Muscle of leg (tissue), 11 donors: ENCODE results near the gene HID1. TPM values are rescaled to one million over a fixed set of nuclear protein-coding genes. Genes with fewer than 3 reads are reported as not detected.
A peak's percentile ranks its signal among the peaks of the same experiment; 100 is the strongest.

Experiments
- DNase-seq: peaks from one replicate; pipeline ENCODE4 v3.0.0; 2013
- H3K27ac ChIP-seq: one replicate; pipeline ENCODE4 v1.5.1; 2013; ENCODE audit warnings: mild to moderate bottlenecking, low read length, control low read depth
- H3K27me3 ChIP-seq: one replicate; pipeline ENCODE4 v1.6.1; 2013; ENCODE audit warnings: low read length; ENCODE audit not compliant: control insufficient read depth, insufficient read depth
- H3K36me3 ChIP-seq: one replicate; pipeline ENCODE4 v1.6.1; 2013; ENCODE audit warnings: low read length; ENCODE audit not compliant: control insufficient read depth, insufficient read depth
- H3K4me1 ChIP-seq: one replicate; pipeline ENCODE4 v1.6.1; 2013; ENCODE audit warnings: low read length; ENCODE audit not compliant: control insufficient read depth, insufficient read depth
- H3K4me3 ChIP-seq: one replicate; pipeline ENCODE4 v1.5.1; 2013; ENCODE audit warnings: low read length, control low read depth
- H3K9me3 ChIP-seq: replicated peaks from 2 replicates; pipeline ENCODE4 v1.6.1; 2013; ENCODE audit warnings: low read depth, low read length; ENCODE audit not compliant: control insufficient read depth
- WGBS: methylation state at CpG from one replicate; pipeline ENCODE4 v1.1.5; 2013; ENCODE audit warnings: missing lambda C conversion rate; ENCODE audit not compliant: insufficient coverage; 5-methylcytosine and 5-hydroxymethylcytosine counted together
- polyA plus RNA-seq, 8 donors: library from polyadenylated mRNA; unstranded; fragments of 120-200 nt; gene quantifications; one replicate each; pipeline versions ENCODE4 v1.2.1 to v1.2.3, GENCODE V29; 2013; ENCODE audit warnings: inconsistent platforms in 1 of 8, low replicate concordance in 1 of 8; ENCODE audit not compliant: insufficient read length in 8 of 8, insufficient read depth in 1 of 8
- total RNA-seq: library from RNA; stranded (reverse); fragments of 120-200 nt; gene quantifications from one replicate; pipeline ENCODE4 v1.2.4, GENCODE V29; 2013

Gene HID1
- total and polyA plus RNA-seq, 9 donors: 2.7 to 12.6 (median 6.8) TPM

DNA sequence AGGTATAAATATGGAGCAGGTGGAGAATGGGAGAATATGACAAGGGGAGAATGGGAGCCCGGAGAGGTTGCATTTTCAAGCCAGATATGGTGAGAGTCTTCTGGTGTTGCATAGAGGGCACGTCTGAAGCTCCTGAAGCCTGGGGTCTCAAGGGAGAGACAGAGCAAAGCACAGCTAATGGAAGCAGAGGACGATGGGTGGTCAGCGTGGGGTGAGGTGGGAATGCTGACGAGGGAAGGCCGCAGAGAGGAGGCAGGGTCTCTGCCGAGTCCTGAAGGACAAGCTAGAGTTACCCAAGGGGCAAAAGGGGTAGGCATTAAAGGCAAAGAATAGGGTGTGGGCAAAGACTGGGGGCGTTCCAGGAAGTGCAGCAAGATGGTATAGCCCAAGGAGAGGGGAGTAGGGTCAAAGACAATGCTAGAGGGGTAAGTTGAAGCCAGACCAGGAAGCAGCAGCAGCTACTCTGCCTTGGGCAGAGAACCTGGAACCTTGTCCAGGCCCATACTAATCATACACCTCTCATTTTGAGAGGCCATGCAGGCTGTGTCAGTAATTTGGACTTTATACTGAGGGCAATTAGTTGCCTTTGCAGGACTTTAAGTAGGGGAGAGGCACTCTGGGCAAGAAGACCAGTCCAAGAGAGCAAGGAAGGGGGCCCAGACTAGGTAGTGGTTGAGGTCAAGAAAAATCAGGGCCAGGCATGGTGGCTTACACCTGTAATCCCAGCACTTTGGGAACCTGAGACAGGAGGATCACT, 34.2 kb downstream of the HID1 start:
- Histone ChIP-seq H3K9me3 (no peaks in the 10 kb centered on the region), H3K36me3 (no peaks in the 10 kb centered on the region), H3K27ac (no peak overlapping the region), H3K27me3 (peaks cover 83% of the 10 kb centered on the region), H3K4me1 (peaks cover 5% of the 10 kb centered on the region), H3K4me3 (no peak overlapping the region)
- 53% methylated on average over 8 of the region's 8 CpGs for WGBS
- DNase-seq: no peak

DNA sequence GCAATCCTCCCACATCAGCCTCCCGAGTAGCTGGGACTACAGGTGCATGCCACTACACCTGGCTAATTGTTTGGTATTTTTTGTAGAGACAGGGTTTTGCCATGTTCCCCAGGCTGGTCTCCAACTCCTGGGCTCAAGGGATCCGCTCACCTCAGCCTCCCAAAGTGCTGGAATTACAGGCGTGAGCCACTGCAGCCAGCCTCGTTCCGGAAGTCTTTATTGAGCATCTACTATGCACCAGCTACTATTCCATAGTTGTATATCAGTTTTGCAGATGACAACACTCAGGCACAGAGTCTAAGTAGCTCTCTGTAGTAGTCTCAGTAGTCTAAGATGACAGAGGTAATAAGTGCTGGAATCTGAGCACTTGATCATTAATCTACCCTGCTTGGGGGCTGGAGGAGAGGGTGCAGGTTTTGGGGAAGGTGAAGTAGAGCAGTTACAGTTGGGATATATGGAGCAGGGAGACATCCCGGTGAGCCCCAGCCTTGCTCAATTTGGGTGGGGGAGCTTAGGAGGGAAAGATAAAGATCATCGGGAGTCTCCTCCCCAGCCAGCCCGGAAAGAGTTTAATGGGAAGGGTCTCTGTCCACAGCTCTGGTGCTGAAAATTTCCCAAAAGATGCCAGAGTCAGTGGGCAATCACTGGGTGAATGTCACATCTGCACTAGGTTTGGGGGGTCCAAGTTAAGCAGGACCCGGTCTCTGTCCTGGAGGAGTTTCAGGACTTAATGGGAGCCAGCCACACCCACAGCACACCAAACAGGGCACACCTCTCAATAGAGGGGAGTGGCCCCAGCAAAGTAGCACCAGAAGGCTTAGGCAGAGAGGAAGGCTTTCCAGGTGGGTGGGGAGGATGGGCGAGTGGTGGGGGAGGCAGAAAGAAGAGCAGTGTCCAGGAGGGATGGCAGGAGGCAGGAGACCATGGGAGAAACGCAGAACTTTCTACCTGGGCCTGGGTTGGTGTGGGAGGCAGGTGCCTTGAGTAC, 35.2 kb downstream of the HID1 start:
- Histone ChIP-seq H3K4me3 (no peak overlapping the region), H3K27ac (no peak overlapping the region)
- 24% methylated on average over 6 of the region's 11 CpGs for WGBS

GRCh38 chr17:74936470-74936799, 36.1 kb downstream of the HID1 start:
- 20% methylated on average over 11 of the region's 12 CpGs for WGBS
- Histone ChIP-seq H3K4me1 (peaks cover 5% of the 10 kb centered on the region), H3K9me3 (no peaks in the 10 kb centered on the region), H3K27ac (no peak overlapping the region), H3K4me3 (no peak overlapping the region), H3K27me3 (peaks cover 90% of the 10 kb centered on the region), H3K36me3 (no peaks in the 10 kb centered on the region)
- DNase-seq: no peak

More for the DNA sequence above, 35.2 kb downstream of the HID1 start:
- DNase-seq: no peak
- peaks cover 5% of the 10 kb centered on the region for H3K4me1 ChIP-seq
- no peaks in the 10 kb centered on the region for H3K9me3 ChIP-seq
- peaks cover 88% of the 10 kb centered on the region for H3K27me3 ChIP-seq
- no peaks in the 10 kb centered on the region for H3K36me3 ChIP-seq

DNA sequence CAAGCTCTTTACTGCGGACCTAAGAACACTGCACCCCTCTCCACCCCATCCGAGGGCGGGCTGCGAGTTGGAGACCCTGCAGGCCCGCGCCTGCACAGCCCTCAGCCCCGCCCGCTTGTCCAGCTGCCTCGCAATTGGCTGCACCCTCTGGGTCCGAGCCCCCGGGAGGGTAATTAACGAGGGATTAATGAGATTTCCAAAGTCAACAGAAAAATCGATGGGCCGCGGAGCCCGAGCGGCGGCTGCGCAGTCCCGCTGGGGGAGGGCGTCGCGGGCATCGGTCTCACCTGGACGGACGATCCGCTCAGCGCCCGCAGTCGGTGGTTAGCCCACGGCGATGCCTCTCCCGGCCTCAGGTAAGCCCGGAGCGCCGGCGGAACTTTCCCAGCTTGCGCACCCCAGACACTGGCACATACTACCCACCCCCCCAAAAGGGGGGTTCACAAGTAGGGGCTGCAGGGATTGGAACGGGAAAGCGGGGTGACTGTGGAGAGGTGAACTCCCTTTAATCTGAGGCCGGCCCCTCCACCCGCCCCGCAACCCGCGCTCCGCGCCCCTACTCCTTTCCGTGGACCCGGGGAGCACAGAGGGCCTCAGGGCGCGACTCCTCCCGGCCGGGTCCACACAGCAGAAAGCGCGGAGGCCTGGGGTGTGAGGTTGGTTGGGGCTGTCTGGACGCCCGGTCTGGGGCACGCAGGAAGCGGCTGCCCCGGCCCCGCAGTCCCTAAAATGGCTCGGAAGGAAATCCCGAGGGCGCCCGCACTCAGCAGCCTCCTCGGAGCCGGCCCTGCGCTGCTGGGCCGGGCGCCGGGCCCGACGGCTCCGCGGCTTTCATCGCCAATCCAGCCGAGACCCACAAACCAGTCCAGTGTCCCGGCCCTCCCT, 36.7 kb downstream of the HID1 start, which contains the start of gene OTOP3:
OTOP3 (plus strand) TSS at position 314 of the 885 bp plus-strand sequence; CDS start at position 338, 24 bp downstream.
- Histone ChIP-seq H3K36me3 (no peaks in the 10 kb centered on the region), H3K4me3 (no peak within 1 kb of the TSS), H3K4me1 (peaks cover 5% of the 10 kb centered on the region), H3K27ac (no peak within 1 kb of the TSS), H3K27me3 (peaks cover 90% of the 10 kb centered on the region), H3K9me3 (no peaks in the 10 kb centered on the region)
- DNase-seq: no peak
- WGBS: 2% methylated on average over 63 of the region's 78 CpGs

DNA sequence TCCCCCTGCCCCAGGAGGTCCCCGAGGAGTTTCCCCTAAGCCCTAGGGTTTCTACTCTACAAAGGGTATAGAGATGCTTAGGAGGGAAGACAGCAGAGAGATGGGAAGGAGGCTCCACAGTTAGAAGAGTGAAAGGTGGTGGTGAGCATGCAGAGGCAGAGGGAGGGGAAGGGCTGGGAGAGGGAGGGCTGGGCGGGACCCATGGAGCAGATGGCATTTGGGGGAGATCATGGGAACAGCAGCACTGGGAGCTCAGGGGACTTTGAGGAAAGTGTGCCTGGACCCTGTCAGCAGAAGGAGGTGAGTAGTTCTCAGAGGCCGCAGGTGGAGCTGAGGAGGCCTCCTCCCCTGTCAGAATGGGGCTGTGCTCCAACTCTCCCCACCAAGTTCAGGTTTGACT, 37.5 kb downstream of the HID1 start:
- Histone ChIP-seq H3K9me3 (no peaks in the 10 kb centered on the region), H3K27me3 (peaks cover 86% of the 10 kb centered on the region), H3K4me3 (no peak overlapping the region), H3K27ac (no peak overlapping the region), H3K4me1 (peaks cover 5% of the 10 kb centered on the region), H3K36me3 (no peaks in the 10 kb centered on the region)
- no peak for DNase-seq
- WGBS: 13% methylated on average over 1 of the region's 3 CpGs

GRCh38 chr17:74930535-74931036, 42.0 kb downstream of the HID1 start:
- H3K36me3 ChIP-seq: no peaks in the 10 kb centered on the region
- H3K4me1 ChIP-seq: peaks cover under 1% of the 10 kb centered on the region
- DNase-seq: no peak
- H3K27me3 ChIP-seq: peaks cover 79% of the 10 kb centered on the region
- no peak overlapping the region for H3K4me3 ChIP-seq
- H3K9me3 ChIP-seq: no peaks in the 10 kb centered on the region
- 87% methylated on average over 23 of the region's 24 CpGs for WGBS
- H3K27ac ChIP-seq: no peak overlapping the region

- Histone ChIP-seq H3K9me3 (no peaks in the 10 kb centered on the region), H3K27me3 (peaks cover 79% of the 10 kb centered on the region), H3K4me1 (peaks cover 4% of the 10 kb centered on the region), H3K4me3 (no peak overlapping the region), H3K27ac (no peak overlapping the region), H3K36me3 (no peaks in the 10 kb centered on the region)
- 62% methylated on average over 3 of the region's 6 CpGs for WGBS
- no peak for DNase-seq
Measured at GRCh38 chr17:74928786-74929185, 43.8 kb downstream of the HID1 start.

- Histone ChIP-seq H3K27me3 (peaks cover 89% of the 10 kb centered on the region), H3K4me3 (no peak overlapping the region), H3K36me3 (no peaks in the 10 kb centered on the region), H3K9me3 (no peaks in the 10 kb centered on the region), H3K4me1 (peaks cover 22% of the 10 kb centered on the region), H3K27ac (no peak overlapping the region)
- DNase-seq: no peak
- 34% methylated on average over 2 of the region's 3 CpGs for WGBS
Measured at GRCh38 chr17:74925242-74925641, 47.3 kb downstream of the HID1 start.

DNA sequence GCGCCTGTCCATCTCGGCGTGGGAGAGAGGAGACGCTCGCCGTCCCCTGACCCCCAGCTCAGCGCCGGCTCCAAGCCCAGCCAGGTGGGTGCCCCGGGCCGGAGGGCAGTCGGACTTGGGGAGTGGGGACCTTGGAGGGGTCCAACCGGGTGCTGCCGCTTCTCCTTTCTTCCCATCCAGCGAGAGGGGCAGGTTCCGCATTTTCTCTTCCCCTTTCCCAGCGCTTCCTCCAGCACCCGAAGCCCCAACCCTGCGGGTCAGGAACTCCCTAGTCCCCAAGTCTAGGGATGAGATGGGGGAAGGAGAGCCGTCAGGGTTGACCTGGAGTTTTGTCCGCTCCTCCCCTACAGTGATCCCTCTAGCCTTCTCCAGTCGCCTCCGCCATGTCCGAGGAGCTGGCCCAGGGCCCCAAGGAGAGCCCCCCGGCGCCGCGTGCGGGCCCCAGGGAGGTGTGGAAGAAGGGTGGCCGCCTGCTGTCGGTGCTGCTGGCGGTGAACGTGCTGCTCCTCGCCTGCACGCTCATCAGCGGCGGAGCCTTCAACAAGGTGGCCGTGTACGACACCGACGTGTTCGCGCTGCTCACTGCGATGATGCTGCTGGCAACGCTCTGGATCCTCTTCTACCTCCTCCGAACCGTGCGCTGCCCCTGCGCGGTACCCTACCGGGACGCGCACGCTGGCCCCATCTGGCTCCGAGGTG, 48.2 kb downstream of the HID1 start, which contains the start of gene OTOP2:
OTOP2 (plus strand) TSS at position 24 of the 699 bp plus-strand sequence; CDS start at position 384, 360 bp downstream.
- Histone ChIP-seq H3K36me3 (no peaks in the 10 kb centered on the region), H3K27me3 (peaks cover 89% of the 10 kb centered on the region), H3K9me3 (no peaks in the 10 kb centered on the region), H3K27ac (no peak within 1 kb of the TSS), H3K4me1 (peaks cover 22% of the 10 kb centered on the region), H3K4me3 (peak within 1 kb of the TSS; percentile 22)
- under 1% methylated on average over 33 of the region's 54 CpGs for WGBS
- DNase-seq: peak; percentile 52
